Activated T-helper 2 cell treated with anti-CD3 and anti-CD28 coated beads, Interferon-gamma antibody, Interleukin-2, Interleukin-4, amounts not matched to agents 10 μg/mL and 5 μg/mL and 100 μg/mL, durations not matched to agents 14 hours and 24 hours and 36 hours (primary cell): ENCODE results near the gene BID. TPM values are rescaled to one million over a fixed set of nuclear protein-coding genes. Genes with fewer than 3 reads are reported as not detected.
A peak's percentile ranks its signal among the peaks of the same experiment; 100 is the strongest.

Experiments used
- DNase-seq: peaks from one replicate; pipeline ENCODE4 v3.0.0; 2021; ENCODE audit warnings: low spot score
- H3K27ac Mint-ChIP-seq: one replicate; pipeline ENCODE4 v1.8.0; 2021; ENCODE audit warnings: mixed read lengths
- H3K27me3 Mint-ChIP-seq: one replicate; pipeline ENCODE4 v1.8.0; 2021; ENCODE audit warnings: low read depth, mixed read lengths
- H3K36me3 Mint-ChIP-seq: one replicate; pipeline ENCODE4 v1.8.0; 2021; ENCODE audit warnings: low read depth, mixed read lengths
- H3K4me1 Mint-ChIP-seq: one replicate; pipeline ENCODE4 v1.8.0; 2021; ENCODE audit warnings: low read depth, mixed read lengths
- H3K4me3 Mint-ChIP-seq: one replicate; pipeline ENCODE4 v1.8.0; 2021; ENCODE audit warnings: low read depth, mild to moderate bottlenecking, moderate library complexity, mixed read lengths
- H3K9me3 Mint-ChIP-seq: one replicate; pipeline ENCODE4 v1.8.0; 2021; ENCODE audit warnings: mixed read lengths
- intact Hi-C: fragments of 100-400 bp; cut with micrococcal nuclease; formaldehyde crosslinking; loops from one replicate; pipeline ENCODE4 v1.15.1; 2023
- total RNA-seq: library from RNA; stranded (reverse); gene quantifications from 2 replicates; pipeline ENCODE4 v1.2.3, GENCODE V29; 2022

The BID gene
- total RNA-seq, 1 donor from 2014 or later = 11.5 TPM

DNA sequence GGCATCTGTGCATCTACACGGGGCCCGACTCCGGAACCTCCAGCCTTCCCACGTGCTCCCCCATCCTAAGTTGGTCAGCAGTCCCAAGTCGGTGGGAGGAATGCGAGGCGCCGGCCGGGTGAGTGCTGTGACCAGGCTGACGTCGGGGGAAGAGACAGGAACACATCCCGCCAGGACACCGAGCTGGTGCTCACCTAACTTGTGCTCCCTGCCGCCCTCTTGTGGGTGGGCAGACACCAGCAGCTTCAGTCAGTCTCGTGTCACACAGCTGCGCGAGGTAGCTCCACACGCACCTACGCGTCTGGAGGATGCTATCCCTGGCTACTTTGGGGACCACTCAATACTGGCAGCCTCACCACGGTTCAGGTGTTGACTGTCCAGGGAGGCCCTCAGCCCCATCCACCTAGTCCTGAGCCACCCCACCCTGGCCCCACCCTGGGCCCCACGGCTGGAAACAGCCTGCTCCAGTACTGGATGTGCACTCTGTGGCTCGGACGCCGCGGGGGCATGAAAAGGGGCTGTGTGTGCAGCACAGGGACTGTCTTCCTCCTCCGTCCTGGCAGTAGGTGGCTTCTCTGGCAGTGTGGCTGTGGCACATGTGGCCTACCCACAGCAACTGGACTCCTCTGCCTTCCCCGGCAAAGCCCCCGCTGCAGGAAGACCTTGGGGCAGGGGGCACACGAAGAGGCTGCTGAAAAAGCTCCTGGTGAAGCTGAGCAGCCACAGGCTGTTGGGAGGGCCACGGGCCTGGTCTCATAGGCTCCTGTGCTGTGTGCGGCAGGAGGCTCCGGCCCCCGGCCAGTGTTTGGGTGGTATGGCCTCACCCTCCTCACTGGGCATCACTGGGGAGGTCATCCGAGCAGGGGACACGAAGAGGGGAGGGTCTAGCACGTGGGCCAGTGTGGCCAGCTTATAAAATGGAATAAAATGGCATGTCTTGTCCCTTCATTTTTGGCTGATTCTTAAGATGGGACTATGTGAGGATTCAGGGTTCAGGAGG is 11.2 kb upstream of the BID start:
- no peaks in the 10 kb centered on the region for H3K36me3 Mint-ChIP-seq
- no peak overlapping the region for H3K27ac Mint-ChIP-seq
- H3K4me3 Mint-ChIP-seq = no peak overlapping the region
- peak; percentile 44 for DNase-seq
- no peaks in the 10 kb centered on the region for H3K9me3 Mint-ChIP-seq
- peaks cover 5% of the 10 kb centered on the region for H3K27me3 Mint-ChIP-seq
- intact Hi-C loops = loop anchor here (1.0 kb wide), 1 partner anchor 43 kb away; no protein-coding TSS in a partner anchor
- H3K4me1 Mint-ChIP-seq = peaks cover 8% of the 10 kb centered on the region

DNA sequence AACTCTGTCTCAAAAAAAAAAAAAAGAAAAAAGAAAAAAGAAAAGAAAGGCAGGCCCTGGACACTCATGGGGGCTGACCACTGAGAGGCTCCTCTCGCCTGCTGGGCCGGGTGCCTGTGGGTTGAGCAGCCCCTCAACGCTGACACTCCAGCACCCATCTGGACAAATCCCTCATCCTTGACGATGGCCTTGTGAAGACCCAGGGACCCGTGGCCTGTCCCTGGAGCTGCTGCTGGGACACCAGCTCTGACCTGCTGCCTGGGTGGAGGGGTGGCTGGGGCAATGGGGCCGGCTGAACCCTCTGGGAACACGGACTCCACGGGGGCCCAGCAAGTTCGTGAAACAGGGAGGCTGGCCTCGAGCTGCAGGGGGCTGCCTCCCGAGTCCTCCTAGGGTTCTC is 10.5 kb upstream of the BID start:
- H3K27ac Mint-ChIP-seq = no peak overlapping the region
- no peak for DNase-seq
- H3K9me3 Mint-ChIP-seq = no peaks in the 10 kb centered on the region
- H3K36me3 Mint-ChIP-seq = no peaks in the 10 kb centered on the region
- peaks cover 12% of the 10 kb centered on the region for H3K4me1 Mint-ChIP-seq
- H3K27me3 Mint-ChIP-seq = peaks cover 5% of the 10 kb centered on the region
- no peak overlapping the region for H3K4me3 Mint-ChIP-seq
- intact Hi-C loops = loop anchor here (1.0 kb wide), 1 partner anchor 42 kb away; no protein-coding TSS in a partner anchor

DNA sequence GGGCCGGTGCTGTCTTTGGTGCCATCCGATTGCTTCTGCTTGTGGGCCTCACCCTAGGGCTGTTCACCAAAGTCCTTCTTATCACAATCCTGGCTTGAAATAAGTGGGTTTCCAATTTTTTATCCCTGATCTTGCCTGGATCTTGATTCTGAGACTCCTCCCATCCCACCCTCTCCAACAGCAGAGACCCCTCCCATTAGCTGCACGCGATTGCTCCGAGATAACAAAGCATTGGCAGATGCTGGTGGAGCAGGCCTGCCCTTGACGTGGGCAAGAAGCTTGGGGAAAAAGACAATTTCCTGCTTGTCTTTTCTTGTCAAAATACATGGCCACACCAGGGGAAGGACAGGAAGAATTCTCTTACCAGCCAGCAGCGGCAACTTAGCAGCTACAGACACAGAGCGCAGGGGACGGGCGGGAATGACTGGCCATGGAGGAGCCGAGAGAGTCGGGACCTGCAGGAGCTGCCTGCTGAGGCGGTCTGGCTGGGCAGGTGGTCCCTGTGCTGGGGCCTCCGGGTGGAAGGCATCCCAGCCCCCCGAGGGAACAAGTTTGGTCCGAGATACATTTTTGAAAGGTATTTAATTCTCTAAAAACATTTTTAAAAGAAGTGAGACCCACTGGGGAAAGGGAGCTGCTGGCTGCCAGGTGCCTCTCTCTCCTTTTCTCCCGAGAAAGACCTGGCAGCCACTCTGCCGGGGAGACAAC is 9.7 kb upstream of the BID start:
- peaks cover 6% of the 10 kb centered on the region for H3K36me3 Mint-ChIP-seq
- no peaks in the 10 kb centered on the region for H3K9me3 Mint-ChIP-seq
- intact Hi-C loops = no loop called here
- H3K27me3 Mint-ChIP-seq = peaks cover 6% of the 10 kb centered on the region
- H3K4me3 Mint-ChIP-seq = no peak overlapping the region
- H3K27ac Mint-ChIP-seq = no peak overlapping the region
- peaks cover 19% of the 10 kb centered on the region for H3K4me1 Mint-ChIP-seq
- no peak for DNase-seq

DNA sequence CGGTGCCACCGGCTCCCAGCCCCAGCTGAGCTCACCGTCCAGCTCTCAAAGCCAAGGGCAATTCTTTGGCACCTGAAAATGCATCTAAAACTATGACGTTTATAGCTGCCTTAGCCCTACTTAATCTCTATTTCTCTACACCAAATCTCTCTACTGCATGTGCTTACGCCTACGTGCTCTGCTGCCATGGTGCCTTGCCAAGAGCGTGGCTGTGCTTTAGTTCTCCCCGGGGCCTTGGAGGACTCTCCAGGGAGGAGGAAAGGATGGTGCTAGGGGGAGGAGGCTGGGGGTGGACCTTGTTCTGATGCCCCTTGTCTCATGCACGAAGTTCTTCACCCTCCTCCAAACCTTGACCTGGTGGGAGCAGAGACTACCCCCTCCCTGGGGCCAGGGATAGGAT is 9.0 kb upstream of the BID start:
- Mint-ChIP-seq H3K4me1 (peaks cover 24% of the 10 kb centered on the region), H3K4me3 (no peak overlapping the region), H3K36me3 (peaks cover 6% of the 10 kb centered on the region), H3K9me3 (no peaks in the 10 kb centered on the region), H3K27ac (no peak overlapping the region), H3K27me3 (peaks cover 6% of the 10 kb centered on the region)
- DNase-seq = no peak
- intact Hi-C loops = no loop called here

DNA sequence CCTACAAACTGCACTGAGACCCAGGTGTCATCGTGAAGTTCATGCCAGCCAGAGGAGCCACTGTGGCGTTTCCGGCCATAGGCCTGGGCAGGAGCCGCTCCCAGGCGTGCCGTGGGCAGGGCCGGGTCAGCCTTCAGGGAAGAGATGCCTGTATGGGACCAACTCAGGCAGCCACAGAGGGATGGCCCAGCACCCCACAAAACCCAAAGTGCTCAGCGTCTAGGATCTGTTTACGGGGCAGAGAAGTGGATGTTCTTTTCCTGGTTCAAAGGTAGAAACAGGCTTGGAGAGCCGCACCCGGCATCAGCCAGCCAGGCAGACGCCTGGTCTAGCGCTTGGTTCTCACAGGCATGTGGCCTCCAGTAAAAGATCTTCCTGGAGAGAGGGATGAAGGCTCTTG is 8.4 kb upstream of the BID start:
- intact Hi-C loops = no loop called here
- Mint-ChIP-seq H3K27me3 (peaks cover 6% of the 10 kb centered on the region), H3K36me3 (peaks cover 6% of the 10 kb centered on the region), H3K9me3 (no peaks in the 10 kb centered on the region), H3K27ac (no peak overlapping the region), H3K4me3 (no peak overlapping the region), H3K4me1 (peaks cover 29% of the 10 kb centered on the region)
- no peak for DNase-seq

DNA sequence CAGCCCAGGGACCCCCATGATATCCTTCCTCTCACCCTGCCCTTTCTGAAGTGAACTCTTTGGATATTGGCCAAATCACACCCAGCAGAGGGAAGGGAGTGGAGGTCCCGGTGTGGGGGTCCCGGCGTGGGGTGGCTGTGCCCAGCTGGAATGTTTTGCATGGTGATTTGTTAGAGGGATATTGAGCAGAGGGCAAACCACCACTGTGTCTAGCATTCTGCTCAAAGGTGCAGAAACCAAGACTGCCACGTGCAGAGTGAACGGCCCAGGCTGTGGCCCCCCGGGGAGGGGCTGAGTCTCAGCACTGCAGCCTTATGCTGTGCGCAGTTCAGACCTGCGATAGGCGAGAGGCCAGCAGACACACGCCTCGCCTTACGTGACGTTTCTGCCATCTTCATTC is 7.9 kb upstream of the BID start:
- Mint-ChIP-seq H3K36me3 (peaks cover 6% of the 10 kb centered on the region), H3K9me3 (no peaks in the 10 kb centered on the region), H3K27ac (no peak overlapping the region), H3K4me1 (peaks cover 33% of the 10 kb centered on the region), H3K27me3 (peaks cover 6% of the 10 kb centered on the region), H3K4me3 (no peak overlapping the region)
- no peak for DNase-seq
- intact Hi-C loops = no loop called here

DNA sequence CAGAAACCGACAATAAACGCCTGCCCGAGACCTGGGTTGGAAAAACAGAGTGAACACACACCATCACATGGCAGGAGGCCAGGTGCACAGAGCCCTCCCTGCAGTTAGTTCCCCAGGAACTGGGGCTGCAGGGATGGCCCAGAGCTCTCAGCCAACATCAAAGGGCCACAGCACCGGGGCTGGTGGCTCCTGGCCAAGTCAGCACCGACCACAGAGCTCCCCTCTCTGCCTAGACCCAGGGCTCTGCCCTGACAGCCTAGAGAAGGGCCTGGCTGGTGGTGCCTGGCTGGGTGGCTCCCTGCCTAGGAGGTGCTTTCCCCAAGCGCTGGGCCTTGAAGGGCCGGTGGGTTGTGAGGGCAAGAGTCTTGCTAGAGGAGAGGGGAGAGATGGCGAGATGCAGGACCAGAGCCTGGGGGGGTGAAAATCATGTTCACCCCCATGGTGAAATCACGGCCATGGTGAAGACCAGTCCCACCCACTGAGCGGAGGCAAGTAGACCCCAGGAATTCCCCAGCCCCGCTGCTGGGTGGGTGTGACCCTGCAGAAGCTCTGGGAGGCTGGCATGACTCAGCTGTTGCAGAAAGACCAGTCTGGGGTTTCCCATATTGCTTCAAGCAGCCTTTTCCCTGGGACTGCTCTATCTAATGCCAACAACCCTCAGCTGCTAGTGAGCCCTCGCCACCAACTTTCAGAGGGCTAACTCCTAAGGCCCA is 7.2 kb upstream of the BID start:
- peaks cover 36% of the 10 kb centered on the region for H3K4me1 Mint-ChIP-seq
- H3K36me3 Mint-ChIP-seq = peaks cover 6% of the 10 kb centered on the region
- intact Hi-C loops = loop anchor here (2.0 kb wide), 1 partner anchor 47 kb away; no protein-coding TSS in a partner anchor
- H3K27me3 Mint-ChIP-seq = peaks cover 6% of the 10 kb centered on the region
- no peak for DNase-seq
- H3K27ac Mint-ChIP-seq = no peak overlapping the region
- H3K9me3 Mint-ChIP-seq = no peaks in the 10 kb centered on the region
- H3K4me3 Mint-ChIP-seq = no peak overlapping the region

DNA sequence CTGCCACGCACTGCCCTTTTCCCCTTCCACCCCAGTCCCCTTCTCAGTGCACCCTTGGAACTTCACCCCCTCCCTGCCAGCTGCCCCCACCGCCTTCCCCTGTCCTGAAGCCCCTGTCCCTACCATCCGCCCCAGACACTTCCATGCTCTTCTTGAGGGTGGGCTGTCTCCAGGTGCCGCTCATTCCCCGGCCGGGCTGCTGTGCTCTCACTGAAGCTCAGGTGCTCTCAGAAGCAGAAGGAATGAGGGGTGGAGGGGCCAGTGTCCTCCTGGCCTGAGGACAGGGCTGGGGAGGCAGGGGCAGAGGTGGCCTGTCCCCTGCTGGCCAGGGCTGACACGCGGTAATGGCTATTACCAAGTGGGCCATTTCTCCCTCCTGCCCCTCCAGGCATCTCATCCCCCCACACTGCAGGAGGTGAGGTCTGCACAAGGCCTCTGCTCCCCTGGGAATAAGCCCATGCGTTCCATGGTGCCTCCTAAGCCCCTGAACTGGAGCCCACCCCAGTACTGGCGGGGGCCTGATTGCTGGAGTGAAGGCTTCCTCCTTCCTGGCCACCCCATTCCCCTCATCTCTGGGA is 6.6 kb upstream of the BID start:
- no peak overlapping the region for H3K4me3 Mint-ChIP-seq
- intact Hi-C loops = loop anchor here (2.0 kb wide), 1 partner anchor 46 kb away; no protein-coding TSS in a partner anchor
- DNase-seq = no peak
- no peak overlapping the region for H3K27ac Mint-ChIP-seq
- no peaks in the 10 kb centered on the region for H3K9me3 Mint-ChIP-seq
- H3K36me3 Mint-ChIP-seq = peaks cover 6% of the 10 kb centered on the region
- H3K4me1 Mint-ChIP-seq = peaks cover 40% of the 10 kb centered on the region
- H3K27me3 Mint-ChIP-seq = peaks cover 6% of the 10 kb centered on the region

DNA sequence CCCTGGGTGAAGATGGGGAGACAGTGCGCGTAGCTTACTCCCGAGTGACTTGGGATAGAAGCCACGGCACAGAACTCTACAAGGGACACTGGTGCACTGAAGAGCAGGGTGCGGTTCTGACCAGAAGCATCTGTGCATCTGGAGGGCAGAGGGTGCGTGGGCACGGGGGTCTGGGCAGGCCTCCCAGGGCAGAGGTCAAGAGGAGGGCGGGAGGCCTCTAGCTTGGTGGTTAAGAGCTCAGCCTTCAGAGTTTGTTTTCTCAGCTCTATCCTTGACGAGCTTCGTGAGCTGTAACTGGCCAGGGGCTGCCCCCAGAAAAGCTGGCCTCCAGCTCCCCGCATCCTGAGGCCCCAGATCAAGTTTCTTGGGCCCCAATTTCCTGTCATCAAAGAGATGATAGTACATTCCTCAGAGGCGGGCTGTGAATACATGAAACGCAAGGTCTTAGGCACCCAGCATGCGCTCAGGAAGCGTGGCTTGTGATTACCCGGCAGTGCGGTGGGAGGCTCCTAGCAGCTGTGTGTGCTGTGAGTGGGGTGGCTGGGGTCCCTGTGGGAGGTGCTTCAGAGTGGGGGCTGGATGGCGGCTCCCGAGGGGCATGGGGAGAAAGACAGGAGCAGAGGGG is 6.0 kb upstream of the BID start:
- Mint-ChIP-seq H3K36me3 (peaks cover 6% of the 10 kb centered on the region), H3K27me3 (peaks cover 6% of the 10 kb centered on the region), H3K9me3 (no peaks in the 10 kb centered on the region), H3K27ac (no peak overlapping the region), H3K4me1 (peaks cover 46% of the 10 kb centered on the region), H3K4me3 (no peak overlapping the region)
- no peak for DNase-seq
- intact Hi-C loops = loop anchor here (2.0 kb wide), 1 partner anchor 45 kb away; no protein-coding TSS in a partner anchor

DNA sequence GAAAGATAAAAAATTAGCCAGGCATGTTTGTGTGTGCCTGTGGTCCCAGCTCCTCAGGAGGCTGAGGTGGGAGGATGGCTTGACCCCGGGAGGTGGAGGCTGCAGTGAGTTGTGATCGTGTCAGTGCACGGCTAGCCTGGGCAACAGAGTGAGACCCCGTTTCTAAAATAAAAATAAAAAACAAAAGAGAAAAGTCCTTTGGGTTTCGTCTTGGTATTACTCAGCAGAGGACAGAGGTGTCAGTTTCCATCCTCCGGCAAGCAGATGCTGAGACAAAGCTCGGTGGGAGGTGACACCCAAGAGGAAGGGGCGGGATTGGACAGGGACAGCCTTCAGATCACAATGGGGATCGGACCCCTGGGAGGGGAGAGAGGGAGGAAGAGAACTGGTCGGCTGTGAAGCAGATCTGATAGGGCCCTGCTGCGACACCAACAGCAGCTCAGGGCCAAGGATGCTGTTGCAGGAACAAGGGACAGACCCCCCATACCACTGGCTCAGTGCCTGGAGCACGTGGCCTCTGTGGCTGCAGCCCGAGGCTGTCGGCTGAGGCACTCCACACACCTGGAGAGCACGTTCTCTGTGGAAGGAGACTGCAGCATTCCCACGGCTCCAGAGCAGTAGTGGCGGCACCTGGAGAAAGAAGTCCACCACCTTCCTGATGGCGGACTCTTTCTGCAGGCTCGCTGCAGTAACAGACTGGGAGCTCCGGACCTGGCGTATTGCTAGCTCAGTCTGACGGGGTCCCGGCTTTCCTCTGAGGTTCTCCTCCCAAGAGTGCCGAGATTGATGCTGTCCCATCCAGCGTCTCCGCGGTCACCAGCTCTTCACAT is 5.2 kb upstream of the BID start:
- Mint-ChIP-seq H3K9me3 (no peaks in the 10 kb centered on the region), H3K36me3 (peaks cover 6% of the 10 kb centered on the region), H3K4me1 (peaks cover 50% of the 10 kb centered on the region), H3K27ac (no peak overlapping the region), H3K27me3 (peaks cover 6% of the 10 kb centered on the region), H3K4me3 (peak overlapping the region; percentile 59)
- DNase-seq = no peak
- intact Hi-C loops = loop anchor here (2.0 to 10.0 kb wide), 2 partner anchors 45 to 705 kb away; no protein-coding TSS in a partner anchor

DNA sequence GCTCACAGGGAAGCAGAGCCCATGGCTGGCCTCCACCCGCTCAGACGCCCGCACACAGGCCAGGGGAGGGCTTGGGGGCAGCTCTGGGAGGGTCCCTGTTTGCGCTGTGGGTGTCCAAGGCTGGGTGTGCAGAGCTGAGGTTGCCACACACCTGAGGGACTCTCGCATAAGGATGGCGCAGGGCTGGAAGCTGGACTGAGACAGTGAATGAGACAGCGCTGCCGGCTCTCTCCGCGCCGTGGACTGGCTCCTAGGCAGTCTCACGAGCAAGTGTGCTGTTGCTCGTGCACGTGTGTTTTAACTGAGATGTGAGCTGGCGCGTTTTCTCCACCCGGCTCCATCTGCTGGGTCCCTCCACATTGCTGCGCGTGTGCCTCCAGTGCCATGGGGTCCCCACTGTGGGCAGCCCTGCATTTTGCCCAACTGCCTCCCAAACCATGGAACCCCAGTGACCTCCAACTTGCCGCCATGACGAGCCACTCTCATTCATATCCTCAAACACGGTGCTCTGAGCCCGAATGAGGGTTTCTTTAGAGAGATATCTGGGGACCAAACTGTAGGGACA is 4.2 kb upstream of the BID start:
- intact Hi-C loops = loop anchor here (10.0 kb wide), 1 partner anchor 704 kb away; no protein-coding TSS in a partner anchor
- Mint-ChIP-seq H3K4me1 (peaks cover 52% of the 10 kb centered on the region), H3K36me3 (peaks cover 6% of the 10 kb centered on the region), H3K27me3 (peaks cover 2% of the 10 kb centered on the region), H3K27ac (no peak overlapping the region), H3K4me3 (peak overlapping the region; percentile 88), H3K9me3 (no peaks in the 10 kb centered on the region)
- no peak for DNase-seq
